HepG2 (cell line): ENCODE results near the gene PPP1R9A. TPM values are rescaled to one million over a fixed set of nuclear protein-coding genes. Genes with fewer than 3 reads are reported as not detected.
A peak's percentile ranks its signal among the peaks of the same experiment; 100 is the strongest.

Source experiments
- ERF ChIP-seq: IDR thresholded peaks from 2 replicates; pipeline ENCODE4 v1.6.1; 2018; ENCODE audit warnings: missing biosample characterization, missing genetic modification reagents
- FOSL2 ChIP-seq: sonication (generic); formaldehyde crosslinking; IDR thresholded peaks from 2 replicates; pipeline ENCODE4 v1.4.0; 2020; ENCODE audit warnings: missing genetic modification reagents
- HMG20A ChIP-seq: IDR thresholded peaks from 2 replicates; pipeline ENCODE4 v1.6.1; 2016; ENCODE audit warnings: borderline replicate concordance
- HOMEZ ChIP-seq: IDR thresholded peaks from 2 replicates; pipeline ENCODE4 v1.6.1; 2016; ENCODE audit warnings: low read depth
- HOXA9 ChIP-seq: sonication (generic); formaldehyde crosslinking; IDR thresholded peaks from 2 replicates; pipeline ENCODE4 v1.8.1; 2022; ENCODE audit warnings: missing genetic modification reagents, mild to moderate bottlenecking, moderate library complexity, borderline replicate concordance
- IRF2 ChIP-seq: IDR thresholded peaks from 2 replicates; pipeline ENCODE4 v1.6.1; 2018; ENCODE audit warnings: missing genetic modification reagents, missing compliant biosample characterization
- KAT8 ChIP-seq: IDR thresholded peaks from 2 replicates; pipeline ENCODE4 v1.6.1; 2016; ENCODE audit warnings: missing genetic modification reagents, missing compliant biosample characterization
- NCOA2 ChIP-seq: sonication (generic); formaldehyde crosslinking; IDR thresholded peaks from 2 replicates; pipeline ENCODE4 v1.8.0; 2022; ENCODE audit warnings: inconsistent platforms
- NFIC ChIP-seq: IDR thresholded peaks from 2 replicates; pipeline ENCODE4 v1.6.1; 2012; ENCODE audit warnings: mild to moderate bottlenecking, low read length, inconsistent platforms
- NR2F1 ChIP-seq, 2 experiments: fragments of 450-650 bp in 1 of 2; formaldehyde crosslinking in 1 of 2; IDR thresholded peaks; 2 replicates each; pipeline versions ENCODE4 v1.5.0 to v1.6.1; 2016 to 2020; ENCODE audit warnings: mild to moderate bottlenecking in 1 of 2, missing compliant biosample characterization in 1 of 2, missing genetic modification reagents in 1 of 2, moderate library complexity in 1 of 2
- SMYD3 ChIP-seq: sonication (generic); formaldehyde crosslinking; IDR thresholded peaks from 2 replicates; pipeline ENCODE4 v1.8.1; 2023; ENCODE audit warnings: mild to moderate bottlenecking, missing genetic modification reagents
- SNAPC5 ChIP-seq: sonication (generic); formaldehyde crosslinking; IDR thresholded peaks from 2 replicates; pipeline ENCODE4 v1.8.1; 2023; ENCODE audit warnings: mild to moderate bottlenecking, missing genetic modification reagents, borderline replicate concordance
- SP1 ChIP-seq, 2 experiments: fragments of 450-650 bp in 1 of 2; sonication (generic) in 1 of 2; formaldehyde crosslinking in 1 of 2; IDR thresholded peaks; 2 replicates each; pipeline versions ENCODE4 v1.4.0 to v1.6.1; 2016 to 2020; ENCODE audit warnings: missing genetic modification reagents in 1 of 2
- ZNF30 ChIP-seq: sonication (generic); formaldehyde crosslinking; IDR thresholded peaks from 2 replicates; pipeline ENCODE4 v1.5.0; 2020; ENCODE audit warnings: mild to moderate bottlenecking, missing genetic modification reagents
- ZNF331 ChIP-seq: sonication (generic); formaldehyde crosslinking; IDR thresholded peaks from 2 replicates; pipeline ENCODE4 v1.4.0; 2020; ENCODE audit warnings: missing genetic modification reagents
- polyA plus RNA-seq, 8 experiments: library from polyadenylated mRNA; depleted of rRNA in 3 of 8; stranded (reverse) in 7 of 8; unstranded in 1 of 8; fragments of >200 nt; fragmentation: Illumina TruSeq in 4 of 8; extraction: Trizol in 4 of 8; gene quantifications; 2 replicates each; pipeline versions ENCODE4 v1.2.1 to v1.2.3, GENCODE V29; 2011 to 2016; ENCODE audit warnings: low read depth in 4 of 8, missing spikeins in 1 of 8, mixed read lengths in 1 of 8; ENCODE audit not compliant: insufficient read depth in 1 of 8
- total RNA-seq, 5 experiments: library from RNA; depleted of rRNA; stranded (reverse); fragments of >200 nt; fragmentation: Illumina TruSeq; extraction: Trizol; gene quantifications; 2 replicates each; pipeline ENCODE4 v1.2.3, GENCODE V29; 2016; ENCODE audit warnings: low read depth in 1 of 5
- TF ChIP-seq, protein P1 (sequence below): sonication (generic); formaldehyde crosslinking; IDR thresholded peaks from 2 replicates; pipeline ENCODE4 v1.4.0; 2020; ENCODE audit warnings: mild to moderate bottlenecking, missing genetic modification reagents
- TF ChIP-seq, protein P2 (sequence below): sonication (generic); formaldehyde crosslinking; IDR thresholded peaks from 2 replicates; pipeline ENCODE4 v1.8.1; 2022; ENCODE audit warnings: low read depth, mild to moderate bottlenecking, missing genetic modification reagents
- TF ChIP-seq, protein P3 (sequence below): sonication (generic); formaldehyde crosslinking; IDR thresholded peaks from 2 replicates; pipeline ENCODE4 v1.4.0; 2020; ENCODE audit warnings: mild to moderate bottlenecking, low read depth, missing genetic modification reagents

Gene PPP1R9A
- total and polyA plus RNA-seq, 2 of the 13 experiments (the other 11 are each of a cell fraction or from before 2014, with no cell fraction given) = 11.4 to 31.9 TPM

DNA sequence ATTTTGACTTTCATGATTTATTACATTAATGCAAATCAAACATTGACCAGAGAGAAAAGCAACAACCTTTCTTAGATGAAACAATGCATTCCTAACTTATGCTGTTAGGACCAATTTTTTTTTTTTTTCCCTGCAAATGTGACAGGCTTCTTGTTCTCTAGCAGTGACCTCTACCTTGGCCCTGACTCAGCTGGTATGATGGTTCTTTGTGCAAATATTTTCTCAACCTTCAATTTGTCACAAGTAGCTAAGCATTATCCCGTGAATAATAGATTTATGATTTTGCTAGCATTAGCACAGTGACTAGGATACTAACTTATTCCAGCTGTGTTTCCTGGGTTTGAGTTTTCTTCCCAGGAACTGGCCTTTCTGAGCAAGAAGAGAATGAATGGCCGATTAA, 64.9 kb downstream of the PPP1R9A start (continued):
- TF ChIP-seq HOMEZ (0 out of 2 replicates have a peak, but pooled peaks have one; percentile 52), NR2F1 (CRISPR knock-in tag; IDR thresholded peaks at IDR 0.05) (peak; percentile 45 to 85; a peak in 3 of 4 replicates), ZNF30 (CRISPR knock-in tag) (no peak), HOXA9 (CRISPR knock-in tag) (no peak), IRF2 (CRISPR knock-in tag) (0 out of 2 replicates have a peak, but pooled peaks have one; percentile 46), NFIC (peak; percentile 70; the same call in 1 of the 2 replicates), ZNF331 (CRISPR knock-in tag) (0 out of 2 replicates have a peak, but pooled peaks have one; percentile 34), SP1 (IDR thresholded peaks at IDR 0.05) (no peak), SP1 (CRISPR knock-in tag; IDR thresholded peaks at IDR 0.05) (no peak), SMYD3 (CRISPR knock-in tag) (no peak), SNAPC5 (no peak), HMG20A (peak; percentile 85), FOSL2 (CRISPR knock-in tag) (peak; percentile 72), NCOA2 (CRISPR knock-in tag) (peak; percentile 86), ERF (CRISPR knock-in tag) (0 out of 2 replicates have a peak, but pooled peaks have one; percentile 20), KAT8 (peak; percentile 44; the same call in 1 of the 2 replicates)
- TF ChIP-seq, protein P1, sequence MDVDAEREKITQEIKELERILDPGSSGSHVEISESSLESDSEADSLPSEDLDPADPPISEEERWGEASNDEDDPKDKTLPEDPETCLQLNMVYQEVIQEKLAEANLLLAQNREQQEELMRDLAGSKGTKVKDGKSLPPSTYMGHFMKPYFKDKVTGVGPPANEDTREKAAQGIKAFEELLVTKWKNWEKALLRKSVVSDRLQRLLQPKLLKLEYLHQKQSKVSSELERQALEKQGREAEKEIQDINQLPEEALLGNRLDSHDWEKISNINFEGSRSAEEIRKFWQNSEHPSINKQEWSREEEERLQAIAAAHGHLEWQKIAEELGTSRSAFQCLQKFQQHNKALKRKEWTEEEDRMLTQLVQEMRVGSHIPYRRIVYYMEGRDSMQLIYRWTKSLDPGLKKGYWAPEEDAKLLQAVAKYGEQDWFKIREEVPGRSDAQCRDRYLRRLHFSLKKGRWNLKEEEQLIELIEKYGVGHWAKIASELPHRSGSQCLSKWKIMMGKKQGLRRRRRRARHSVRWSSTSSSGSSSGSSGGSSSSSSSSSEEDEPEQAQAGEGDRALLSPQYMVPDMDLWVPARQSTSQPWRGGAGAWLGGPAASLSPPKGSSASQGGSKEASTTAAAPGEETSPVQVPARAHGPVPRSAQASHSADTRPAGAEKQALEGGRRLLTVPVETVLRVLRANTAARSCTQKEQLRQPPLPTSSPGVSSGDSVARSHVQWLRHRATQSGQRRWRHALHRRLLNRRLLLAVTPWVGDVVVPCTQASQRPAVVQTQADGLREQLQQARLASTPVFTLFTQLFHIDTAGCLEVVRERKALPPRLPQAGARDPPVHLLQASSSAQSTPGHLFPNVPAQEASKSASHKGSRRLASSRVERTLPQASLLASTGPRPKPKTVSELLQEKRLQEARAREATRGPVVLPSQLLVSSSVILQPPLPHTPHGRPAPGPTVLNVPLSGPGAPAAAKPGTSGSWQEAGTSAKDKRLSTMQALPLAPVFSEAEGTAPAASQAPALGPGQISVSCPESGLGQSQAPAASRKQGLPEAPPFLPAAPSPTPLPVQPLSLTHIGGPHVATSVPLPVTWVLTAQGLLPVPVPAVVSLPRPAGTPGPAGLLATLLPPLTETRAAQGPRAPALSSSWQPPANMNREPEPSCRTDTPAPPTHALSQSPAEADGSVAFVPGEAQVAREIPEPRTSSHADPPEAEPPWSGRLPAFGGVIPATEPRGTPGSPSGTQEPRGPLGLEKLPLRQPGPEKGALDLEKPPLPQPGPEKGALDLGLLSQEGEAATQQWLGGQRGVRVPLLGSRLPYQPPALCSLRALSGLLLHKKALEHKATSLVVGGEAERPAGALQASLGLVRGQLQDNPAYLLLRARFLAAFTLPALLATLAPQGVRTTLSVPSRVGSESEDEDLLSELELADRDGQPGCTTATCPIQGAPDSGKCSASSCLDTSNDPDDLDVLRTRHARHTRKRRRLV = no peak
- TF ChIP-seq, protein P2, sequence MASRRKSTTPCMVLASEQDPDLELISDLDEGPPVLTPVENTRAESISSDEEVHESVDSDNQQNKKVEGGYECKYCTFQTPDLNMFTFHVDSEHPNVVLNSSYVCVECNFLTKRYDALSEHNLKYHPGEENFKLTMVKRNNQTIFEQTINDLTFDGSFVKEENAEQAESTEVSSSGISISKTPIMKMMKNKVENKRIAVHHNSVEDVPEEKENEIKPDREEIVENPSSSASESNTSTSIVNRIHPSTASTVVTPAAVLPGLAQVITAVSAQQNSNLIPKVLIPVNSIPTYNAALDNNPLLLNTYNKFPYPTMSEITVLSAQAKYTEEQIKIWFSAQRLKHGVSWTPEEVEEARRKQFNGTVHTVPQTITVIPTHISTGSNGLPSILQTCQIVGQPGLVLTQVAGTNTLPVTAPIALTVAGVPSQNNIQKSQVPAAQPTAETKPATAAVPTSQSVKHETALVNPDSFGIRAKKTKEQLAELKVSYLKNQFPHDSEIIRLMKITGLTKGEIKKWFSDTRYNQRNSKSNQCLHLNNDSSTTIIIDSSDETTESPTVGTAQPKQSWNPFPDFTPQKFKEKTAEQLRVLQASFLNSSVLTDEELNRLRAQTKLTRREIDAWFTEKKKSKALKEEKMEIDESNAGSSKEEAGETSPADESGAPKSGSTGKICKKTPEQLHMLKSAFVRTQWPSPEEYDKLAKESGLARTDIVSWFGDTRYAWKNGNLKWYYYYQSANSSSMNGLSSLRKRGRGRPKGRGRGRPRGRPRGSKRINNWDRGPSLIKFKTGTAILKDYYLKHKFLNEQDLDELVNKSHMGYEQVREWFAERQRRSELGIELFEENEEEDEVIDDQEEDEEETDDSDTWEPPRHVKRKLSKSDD (CRISPR knock-in tag) = no peak
- TF ChIP-seq, protein P3, sequence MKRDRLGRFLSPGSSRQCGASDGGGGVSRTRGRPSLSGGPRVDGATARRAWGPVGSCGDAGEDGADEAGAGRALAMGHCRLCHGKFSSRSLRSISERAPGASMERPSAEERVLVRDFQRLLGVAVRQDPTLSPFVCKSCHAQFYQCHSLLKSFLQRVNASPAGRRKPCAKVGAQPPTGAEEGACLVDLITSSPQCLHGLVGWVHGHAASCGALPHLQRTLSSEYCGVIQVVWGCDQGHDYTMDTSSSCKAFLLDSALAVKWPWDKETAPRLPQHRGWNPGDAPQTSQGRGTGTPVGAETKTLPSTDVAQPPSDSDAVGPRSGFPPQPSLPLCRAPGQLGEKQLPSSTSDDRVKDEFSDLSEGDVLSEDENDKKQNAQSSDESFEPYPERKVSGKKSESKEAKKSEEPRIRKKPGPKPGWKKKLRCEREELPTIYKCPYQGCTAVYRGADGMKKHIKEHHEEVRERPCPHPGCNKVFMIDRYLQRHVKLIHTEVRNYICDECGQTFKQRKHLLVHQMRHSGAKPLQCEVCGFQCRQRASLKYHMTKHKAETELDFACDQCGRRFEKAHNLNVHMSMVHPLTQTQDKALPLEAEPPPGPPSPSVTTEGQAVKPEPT (CRISPR knock-in tag) = no peak
